ENCODE results near the gene NCOA3.

GRCh38 chr20:47672886-47673670, 171.4 kb downstream of the NCOA3 start:
- TF ChIP-seq CTCF (IDR thresholded peaks at IDR 0.05), result no peak
- no peak for TF ChIP-seq POLR2A (IDR thresholded peaks at IDR 0.05)
